Non-pigmented ciliary epithelial cell (primary cell): ENCODE data around the gene TK1.
"Not testable (repeated sequence)": the region's sequence is repeated elsewhere in the genome, so short reads cannot be mapped to it uniquely, and the experiment has no call there.

Experiments
- DNase-seq: peaks from one replicate; pipeline ENCODE4 v3.0.0-alpha.2; 2010; ENCODE audit warnings: low read depth

The TK1 gene

DNA sequence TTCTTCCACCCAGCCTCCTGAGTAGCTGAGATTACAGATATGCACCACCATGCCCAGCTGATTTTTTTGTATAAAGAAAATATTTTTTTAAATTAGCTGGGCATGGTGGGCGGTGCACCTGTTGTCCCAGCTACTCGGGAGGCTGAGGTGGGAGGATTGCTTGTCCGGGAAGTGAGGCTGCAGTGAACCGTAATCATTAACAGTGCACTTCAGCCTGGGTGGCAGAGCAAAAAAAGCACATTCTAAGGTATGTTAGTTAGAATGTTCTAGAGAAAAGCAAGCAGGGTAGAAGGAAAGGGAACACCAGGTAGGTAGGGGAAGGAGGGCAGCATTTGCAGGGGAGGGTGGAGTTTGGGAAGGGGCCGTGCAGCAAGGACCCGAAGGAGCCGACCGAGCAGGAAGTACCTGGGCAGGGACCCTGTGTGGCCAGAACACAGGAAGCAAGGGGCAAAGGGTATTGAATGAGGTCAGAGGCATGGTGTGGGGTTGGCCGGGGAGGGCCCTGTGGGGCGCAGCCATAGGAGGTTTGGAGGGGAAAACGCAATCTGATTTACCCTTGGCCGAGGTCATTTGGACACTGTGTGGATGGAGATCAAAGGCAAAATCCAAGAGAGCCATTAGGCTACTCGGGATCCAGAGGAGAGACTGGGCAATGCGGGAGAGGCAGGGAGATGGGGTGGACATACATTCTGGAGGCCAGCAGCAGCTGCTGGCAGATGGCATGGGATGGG lies 38.4 kb downstream of the TK1 start:
- DNase-seq = no peak

DNA sequence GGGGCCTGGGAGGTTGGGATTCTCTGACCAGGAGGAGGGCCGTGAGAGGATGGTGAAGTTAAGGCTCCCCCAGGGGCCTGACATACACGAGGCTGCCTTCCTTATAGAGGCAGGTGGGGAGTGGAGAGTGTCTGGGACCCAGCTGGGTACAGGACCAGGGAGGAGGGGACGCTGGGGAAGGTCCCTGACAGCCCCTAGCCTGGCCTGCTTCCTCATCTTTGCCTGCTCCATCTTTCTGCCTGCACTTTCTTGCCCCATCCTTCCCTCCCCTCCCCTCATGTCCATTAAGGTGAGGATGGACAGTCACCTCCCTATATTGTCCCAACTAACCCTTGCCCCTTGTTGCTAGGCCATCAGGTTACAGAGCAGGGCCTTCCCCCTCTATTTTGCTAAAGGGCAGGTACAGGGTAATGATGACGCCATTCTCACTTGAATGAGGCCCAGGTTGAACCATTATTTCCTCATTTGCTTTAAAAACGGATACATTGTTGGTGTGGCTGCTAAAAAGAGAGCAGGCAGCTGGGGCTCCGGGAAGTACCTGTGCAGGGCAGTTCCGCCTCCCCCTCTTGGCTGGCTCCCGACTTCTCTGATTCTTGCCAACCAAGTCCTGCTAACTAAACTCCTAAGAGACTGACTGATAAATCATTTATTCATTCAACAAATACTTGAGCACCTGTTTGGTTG lies 39.4 kb downstream of the TK1 start:
- no peak for DNase-seq

DNA sequence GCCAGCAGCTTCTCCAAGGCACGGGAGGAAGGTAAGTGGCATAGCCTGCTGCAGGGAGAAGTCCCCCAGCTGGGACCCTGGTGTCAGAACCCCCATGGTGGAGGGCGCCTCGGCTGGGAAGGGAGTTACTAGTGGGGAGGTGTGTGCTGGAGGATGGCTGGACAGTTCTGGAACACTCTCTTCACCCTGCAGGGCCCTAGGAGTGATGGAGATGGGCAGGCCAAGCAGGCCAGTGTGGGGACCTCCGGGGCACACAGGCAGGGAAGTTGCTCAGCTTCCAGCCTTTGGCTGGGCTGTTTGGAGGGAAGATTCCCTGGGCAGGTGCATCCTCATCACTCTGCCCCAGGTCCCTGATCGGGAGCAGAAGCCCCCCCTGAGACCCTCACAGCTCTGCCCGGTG lies 40.0 kb downstream of the TK1 start:
- no peak for DNase-seq

DNA sequence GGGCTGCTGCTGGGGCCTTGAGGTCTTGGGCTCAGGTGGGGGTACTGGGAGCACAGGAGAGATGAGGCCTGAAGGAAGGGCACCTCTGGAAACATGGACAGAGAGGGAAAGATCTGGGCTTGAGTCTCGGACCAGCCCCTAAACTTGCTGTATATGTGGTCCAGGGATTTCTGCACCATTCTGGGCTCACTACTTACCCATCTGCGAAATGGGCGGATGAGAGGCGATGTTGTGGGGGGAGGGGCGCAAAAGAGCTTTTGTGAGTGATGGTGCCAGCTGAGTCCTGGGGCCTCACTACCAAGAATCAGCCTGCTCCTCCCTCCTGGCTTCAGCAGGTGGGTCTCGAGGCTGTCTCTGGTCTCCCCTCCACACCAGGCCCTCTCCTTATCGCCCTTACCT lies 40.4 kb downstream of the TK1 start:
- no peak for DNase-seq

DNA sequence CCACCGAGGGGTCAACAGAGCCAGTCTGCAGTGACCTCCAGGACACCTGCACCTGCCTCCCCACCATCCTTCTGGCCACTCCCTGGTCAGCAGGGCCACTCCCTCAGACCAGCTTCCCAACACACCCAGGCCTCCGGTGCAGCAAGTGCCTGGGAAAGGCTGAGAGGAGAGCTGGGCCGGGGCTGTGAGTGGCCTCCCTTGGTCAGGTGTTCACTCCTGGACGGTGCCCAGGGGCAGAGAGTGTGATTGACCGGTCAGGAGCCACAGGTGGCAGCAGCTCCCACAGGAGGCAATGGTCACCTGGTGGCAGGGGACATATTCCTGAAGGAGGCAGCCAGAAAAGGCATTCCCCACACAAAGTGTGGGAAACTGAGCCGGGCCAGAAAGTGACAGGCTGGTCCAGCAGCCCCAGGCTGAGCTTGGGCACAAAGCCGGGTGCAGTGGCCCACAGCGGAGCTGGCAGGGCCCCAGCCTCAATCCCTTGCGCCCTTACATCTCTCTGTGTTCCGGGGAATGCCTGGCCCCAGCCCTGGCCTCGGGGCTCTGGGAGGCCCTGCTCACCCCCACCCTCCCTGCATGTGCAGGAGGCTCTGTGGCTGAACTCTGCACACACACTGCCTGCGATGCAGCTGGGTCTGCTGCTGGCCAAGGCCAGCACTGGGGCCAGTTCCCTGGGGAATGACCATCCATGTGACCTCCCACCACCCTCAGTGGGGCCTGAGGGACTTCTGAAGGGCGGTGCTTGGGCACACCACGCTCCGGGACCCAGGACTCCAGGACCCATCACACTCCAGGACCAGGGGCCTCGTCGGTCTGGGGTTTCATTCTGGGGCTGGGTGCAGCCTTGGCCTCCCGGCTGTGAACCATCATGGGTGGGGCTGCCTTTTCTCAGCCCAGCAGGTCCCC lies 41.9 kb downstream of the TK1 start:
- DNase-seq = no peak

DNA sequence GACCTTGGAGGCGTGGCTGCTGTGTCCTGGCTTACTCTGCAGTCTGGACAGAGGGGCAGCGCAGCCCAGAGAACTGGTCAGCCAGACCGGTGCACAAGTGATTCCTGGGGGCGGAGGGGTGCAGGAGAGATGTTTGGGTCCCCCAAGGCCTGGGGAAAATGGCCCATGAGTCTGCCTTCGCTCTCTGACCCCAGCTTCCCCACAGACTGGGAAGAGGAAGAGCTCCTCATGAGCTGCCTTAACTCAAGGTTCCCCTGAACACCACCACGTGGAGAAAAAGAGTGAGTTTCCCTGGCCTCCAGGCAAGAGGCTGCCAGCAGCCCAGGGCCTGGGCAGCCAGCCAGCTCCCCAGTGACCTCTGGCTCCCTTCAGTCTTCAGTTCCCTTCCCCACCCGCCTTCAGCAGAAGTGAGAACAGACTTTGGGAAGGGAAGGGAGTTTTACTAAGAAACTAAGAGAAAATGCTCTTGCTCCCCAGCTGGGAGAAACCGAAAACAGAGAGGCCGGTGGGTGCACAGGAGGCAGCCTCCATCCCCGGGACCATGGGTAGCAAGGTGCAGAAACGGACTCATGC lies 42.6 kb downstream of the TK1 start:
- DNase-seq = no peak

DNA sequence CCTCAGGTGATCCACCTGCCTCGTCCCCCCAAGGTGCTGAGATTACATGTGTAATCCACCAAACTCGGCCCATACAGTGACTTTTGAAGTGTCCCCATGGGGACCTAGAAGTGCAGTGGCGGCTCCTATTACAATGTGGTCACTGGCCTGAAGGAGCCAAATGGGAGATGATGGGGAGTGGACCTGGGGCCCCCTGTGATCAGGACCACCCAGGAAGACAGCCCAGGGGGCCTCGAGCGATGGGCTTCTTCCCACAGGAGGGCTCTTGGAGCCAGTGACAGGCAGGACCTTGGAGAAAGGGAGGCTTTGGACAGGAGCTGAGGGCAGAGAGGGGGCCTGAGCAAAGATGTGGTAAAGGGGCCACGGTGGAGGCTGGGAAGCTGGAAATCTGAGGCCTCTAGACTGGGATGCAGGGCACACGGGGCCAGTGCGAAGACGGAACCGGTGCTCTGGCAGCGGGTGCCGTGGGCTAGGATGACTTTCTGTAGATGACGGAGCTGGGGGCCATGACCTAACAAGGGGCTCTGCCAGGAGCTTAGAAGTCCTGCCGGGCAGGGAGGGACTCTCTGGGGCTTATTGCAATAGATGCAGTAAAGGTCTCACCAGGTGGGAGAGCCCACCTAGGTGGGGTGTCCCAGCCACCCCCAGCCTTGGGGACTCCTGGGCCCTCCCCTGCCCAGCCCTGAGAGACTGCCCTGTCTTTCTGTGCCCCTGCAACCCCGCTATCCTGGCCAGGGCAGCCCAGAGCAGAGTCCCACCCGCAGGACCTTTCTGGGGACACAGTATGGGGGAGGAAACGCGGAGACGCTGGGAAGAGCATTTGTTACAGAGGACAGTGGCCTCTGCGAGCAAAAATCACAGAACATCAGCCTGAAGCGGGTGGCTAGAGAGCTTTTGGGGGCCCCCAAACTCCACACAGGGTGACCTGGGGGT lies 43.4 kb downstream of the TK1 start:
- DNase-seq = no peak

DNA sequence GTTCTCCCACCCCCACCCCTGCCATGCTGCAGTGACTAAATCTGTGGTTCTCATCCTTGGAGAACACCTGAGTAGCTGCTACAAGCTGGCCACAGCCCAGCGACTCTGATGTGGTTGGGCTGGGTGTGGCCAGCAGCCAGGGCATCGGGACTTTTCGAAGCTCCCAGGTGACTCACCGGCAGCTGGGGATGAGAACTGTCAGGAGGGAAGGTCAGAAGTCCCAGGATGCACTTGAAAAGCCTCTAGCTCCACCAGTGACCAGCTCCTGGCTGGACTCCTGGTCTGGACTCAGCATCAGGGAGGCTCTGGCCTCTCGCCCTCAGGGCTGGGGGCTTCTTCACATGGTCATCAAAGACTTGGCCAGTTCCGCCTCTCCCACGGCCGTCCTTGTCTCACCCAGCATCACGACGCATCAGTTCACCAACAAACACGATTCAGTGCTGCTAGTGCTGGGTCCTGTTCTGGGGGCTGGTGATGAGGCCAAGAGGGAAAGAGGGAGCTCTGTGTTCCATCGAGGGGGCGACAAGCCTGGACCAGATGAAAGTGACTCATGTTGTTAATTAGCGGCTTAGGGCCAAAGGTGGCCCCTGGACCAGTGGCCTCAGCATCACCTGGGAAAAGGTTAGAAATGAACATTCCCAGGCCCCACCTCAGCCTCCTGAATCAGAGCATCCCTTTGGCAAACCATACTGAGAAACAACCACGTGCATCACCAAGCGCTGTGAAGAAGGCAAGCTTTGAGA lies 44.6 kb downstream of the TK1 start:
- no peak for DNase-seq

DNA sequence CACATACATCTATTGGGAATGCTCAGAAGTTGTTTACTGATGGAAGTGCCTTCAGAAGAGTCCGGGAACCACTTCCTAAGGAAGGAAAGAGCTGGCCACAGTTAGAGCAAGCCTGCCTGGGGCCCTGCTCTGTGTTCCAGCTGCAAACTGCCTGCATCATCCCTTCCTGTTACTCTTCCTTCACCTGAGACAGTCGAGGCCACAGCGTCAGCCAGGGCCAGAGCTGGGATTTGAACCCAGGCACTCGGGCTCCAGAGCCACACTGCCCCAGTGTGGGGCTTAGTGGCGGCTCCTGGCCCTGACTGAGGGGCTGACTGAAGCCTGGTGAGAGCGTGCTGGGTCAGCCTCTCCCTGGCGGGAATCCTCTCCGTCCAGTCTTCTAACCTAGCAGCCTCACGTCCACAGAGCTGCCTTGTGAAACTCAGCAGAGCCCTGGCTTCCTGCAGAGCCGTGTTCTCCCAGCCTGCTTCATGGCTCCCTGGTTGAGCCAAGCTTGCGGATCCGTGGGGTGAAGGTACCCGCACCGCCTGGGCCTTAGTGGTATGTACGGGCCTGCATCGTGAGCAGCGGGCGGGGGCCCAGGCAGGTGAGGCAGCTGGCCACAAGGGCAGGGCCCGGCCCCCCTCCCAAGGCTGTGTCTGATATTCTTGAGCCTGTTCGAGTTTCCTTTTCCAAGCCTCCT lies 45.3 kb downstream of the TK1 start:
- no peak for DNase-seq

DNA sequence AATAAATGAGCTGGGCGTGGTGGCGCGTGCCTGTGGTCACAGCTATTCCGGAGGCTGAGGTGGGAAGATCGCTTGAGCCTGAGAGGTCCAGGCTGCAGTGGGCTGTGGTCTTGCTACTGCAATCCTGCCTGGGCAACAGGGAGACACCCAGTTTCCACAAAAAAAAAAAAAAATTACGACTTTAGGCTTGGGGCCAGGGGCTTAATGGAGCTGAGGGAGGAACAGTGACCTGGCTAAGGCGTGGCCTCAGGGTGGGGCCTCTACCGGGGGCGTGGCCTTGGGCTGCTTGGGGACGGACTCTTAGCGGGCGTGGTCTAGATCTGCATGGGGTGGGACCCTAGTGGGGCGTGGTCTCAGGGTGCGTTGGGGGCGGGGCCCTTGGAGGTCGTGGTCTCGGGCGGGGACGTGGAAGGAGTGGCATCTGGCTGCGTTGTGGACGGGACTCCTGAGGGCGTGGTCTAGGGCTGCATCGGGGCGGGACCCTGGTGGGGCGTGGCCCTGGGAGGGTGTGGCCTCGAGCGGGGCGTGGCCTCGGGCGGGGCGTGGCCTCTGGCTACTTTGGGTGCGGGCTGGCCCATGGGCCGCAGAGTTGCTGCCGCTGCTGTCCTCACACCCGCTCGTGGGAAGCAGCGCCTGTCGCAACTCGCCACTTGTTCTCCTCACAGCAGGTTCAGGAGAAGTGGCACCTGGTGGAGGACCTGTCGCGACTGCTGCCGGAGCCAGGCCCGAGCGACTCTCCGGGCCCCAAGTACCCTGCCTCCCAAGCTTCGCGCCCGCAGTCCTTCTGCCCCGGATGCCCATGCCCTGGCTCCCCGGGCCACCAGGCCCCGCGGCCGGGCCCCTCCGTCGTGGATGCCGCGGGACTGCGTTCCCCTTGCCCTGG lies 46.4 kb downstream of the TK1 start:
- no peak for DNase-seq

DNA sequence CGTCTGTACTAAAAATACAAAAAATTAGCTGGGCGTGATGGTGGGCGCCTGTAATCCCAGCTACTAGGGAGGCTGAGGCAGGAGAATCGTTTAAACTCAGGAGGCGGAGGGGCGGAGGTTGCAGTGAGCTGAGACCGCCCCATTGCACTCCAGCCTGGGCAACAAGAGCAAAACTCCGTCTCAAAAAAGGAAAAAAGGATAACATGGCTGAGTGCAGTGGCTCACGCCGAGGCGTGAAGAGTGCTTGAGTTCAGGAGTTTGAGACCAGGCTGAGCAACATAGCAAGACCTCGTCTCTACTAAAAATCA lies 47.0 kb downstream of the TK1 start:
- not testable (repeated sequence) for DNase-seq

DNA sequence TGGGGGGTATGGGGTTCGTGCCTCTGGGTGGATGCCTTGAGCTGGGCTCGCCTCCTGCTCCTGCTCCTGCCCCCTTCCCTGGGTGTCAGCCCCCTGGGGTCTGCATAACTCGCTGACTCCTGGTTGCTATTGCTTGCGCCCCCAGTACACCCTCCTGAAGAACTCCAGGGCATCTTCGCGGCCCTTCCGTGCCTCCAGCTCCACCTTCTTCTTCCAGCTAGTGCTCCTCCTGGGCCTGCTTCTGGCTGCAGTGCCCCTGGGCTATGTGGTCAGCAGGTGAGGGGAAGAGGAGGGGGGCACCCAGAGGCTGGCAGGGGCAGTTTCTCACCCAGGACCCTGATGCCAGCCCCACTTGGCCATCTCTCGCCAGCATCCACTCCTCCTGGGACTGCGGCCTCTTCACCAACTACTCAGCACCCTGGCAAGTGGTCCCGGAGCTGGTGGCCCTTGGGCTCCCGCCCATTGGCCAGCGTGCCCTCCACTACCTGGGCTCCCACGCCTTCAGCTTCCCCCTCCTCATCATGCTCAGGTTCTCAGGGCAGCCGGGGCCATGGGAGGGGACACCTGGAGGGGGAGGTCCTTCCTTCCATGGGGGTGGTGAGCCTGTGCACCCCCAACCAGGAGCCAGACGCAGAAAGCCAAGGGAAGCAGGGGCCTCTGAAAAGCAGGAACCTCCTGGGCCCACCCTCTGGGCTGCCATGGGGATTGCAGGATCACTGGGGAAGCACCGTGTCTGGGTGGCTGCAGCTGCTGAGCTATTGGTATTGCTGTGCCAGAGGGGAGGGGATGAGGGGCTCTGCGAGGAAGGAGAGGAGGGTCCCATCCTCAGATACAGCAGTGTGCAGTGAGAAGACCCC lies 48.4 kb downstream of the TK1 start:
- DNase-seq = no peak

DNA sequence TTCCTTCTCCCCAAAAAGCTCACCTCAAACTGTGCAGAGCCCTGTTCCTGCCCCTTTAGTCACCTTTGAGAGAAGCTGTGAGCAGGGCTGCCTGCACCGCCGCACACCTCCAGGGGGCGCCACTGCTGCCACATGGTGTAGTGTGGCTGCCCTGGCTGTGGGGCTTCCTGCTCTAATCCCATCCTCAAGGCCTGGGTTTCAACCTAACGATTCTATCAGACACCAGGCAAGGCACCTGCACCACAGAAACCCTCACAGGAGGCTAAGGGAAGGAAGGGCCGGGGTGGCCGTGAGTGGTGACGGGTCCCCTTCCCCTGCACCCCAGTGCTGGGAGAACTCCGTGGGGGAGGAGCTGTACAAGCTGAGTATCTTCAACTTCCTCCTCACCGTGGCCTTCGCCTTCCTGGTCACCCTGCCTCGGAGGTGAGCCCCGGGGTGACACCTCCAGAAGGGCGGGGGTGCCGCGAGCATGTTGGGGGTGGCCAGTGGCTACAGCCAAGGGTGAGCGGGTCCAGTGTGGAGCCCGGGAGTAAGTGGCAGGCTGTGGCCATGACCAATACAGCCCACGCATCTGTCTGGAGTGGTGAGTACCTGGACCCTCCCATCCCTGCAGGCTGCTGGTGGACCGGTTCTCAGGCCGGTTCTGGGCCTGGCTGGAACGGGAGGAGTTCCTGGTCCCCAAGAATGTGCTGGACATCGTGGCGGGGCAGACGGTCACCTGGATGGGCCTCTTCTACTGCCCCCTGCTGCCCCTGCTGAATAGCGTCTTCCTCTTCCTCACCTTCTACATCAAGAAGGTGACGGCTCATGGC lies 49.3 kb downstream of the TK1 start:
- DNase-seq = no peak

DNA sequence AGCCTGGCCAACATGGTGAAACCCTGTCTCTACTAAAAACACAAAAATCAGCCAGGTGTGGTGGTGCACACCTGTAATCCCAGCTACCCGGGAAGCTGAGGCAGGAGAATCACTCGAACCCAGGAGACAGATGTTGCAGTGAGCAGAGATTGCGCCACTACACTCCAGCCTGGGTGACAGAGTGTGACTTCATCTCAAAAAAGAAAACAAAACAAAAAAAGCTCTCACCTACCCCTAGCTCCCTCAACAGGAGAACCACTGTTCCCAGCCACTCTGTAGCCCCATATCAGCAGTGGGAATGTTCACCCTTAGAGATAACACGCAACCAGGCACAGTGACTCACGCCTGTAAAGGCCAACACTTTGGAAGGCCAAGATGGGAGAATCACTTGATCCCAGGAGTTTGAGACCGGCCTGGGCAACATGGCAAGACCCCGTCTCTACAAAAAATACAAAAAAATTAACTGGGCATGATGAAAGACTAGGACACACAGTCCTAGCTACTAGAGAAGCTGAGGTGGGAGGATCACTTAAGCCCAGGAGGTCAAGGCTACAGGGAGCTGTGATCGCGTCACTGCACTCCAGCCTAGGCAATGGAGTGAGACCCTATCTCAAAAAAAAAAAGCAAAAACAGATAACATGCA lies 50.9 kb downstream of the TK1 start:
- DNase-seq = no peak

DNA sequence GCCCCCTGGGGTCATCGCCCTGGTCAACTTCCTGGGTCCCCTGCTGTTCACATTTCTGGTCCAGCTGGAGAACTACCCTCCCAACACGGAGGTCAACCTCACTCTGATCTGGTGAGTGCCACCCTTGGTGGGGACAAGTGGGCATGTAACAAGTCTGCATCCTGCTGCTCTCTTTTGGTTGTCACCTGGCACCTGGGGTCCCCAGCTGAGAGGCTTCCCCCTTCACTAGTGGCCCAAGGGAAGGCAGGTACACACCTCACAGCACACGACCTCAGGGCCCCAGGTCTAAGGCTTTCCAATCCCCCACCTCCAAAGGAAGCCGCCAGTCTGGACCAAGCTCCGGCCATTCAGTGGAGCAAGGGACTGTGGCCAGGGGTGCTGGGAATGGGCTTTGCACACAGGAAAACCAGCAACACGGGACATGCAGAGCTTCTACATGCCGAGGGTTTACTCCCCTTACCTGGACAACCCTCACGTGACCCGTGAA lies 51.9 kb downstream of the TK1 start:
- DNase-seq = no peak

DNA sequence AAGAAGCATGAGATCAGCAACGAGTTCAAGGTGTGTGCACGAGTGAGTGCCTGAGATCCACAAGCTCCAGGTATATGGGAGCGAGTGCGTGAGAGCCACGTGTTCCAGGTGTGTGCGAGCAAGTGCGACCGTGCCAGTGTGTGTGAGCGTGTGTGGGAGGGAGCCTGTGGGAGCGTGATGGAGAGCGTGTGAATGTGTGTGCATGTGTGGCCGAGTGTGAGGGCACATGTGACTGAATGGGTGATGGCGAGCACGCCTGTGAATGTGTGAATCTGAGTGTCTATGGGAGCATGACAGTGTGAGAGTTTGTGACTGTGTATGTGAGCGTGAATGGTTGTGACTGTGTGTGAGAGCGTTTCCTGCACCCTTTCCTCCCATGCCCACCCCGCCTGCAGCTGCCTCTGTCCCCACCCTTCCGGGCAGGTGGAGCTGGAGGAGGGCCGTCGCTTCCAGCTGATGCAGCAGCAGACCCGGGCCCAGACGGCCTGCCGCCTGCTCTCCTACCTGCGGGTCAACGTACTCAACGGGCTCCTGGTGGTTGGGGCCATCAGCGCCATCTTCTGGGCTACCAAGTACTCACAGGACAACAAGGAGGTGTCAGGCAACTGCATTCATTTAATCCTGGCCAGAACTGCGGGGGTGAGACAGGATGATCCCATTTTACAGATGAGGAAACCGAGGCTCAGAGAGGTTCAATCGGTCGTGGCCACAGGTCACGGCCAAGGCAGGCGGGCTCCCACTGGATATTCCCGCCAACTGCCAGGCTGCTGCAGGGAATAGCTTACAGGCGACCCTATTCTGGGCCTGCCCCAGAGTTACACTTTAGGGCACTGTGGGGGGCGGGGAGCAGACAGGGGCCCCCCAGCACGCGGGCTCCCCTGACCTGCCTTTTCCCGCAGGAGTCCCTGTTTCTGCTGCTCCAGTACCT lies 52.6 kb downstream of the TK1 start:
- DNase-seq = no peak
